ENCODE results near the gene FAM131C.
"Not testable (repeated sequence)": the region's sequence is repeated elsewhere in the genome, so short reads cannot be mapped to it uniquely, and the experiment has no call there.

FAM131C gene

GRCh38 chr1:16076031-16076864 lies 2.8 kb upstream of the FAM131C start:
- no peak for DNase-seq

GRCh38 chr1:16075337-16076030 lies 2.0 kb upstream of the FAM131C start:
- no peak for DNase-seq

GRCh38 chr1:16074217-16074616 lies 766 bp upstream of the FAM131C start:
- no peak for DNase-seq

- no peak for DNase-seq
These were observed 601 bp downstream of the FAM131C start for GRCh38 chr1:16072616-16073484.

GRCh38 chr1:16072095-16072494 lies 1.4 kb downstream of the FAM131C start:
- DNase-seq = no peak

- DNase-seq = no peak
These were observed 1.8 kb downstream of the FAM131C start for GRCh38 chr1:16071614-16072013.

- no peak for DNase-seq
These were observed 2.7 kb downstream of the FAM131C start for GRCh38 chr1:16070640-16071355.

GRCh38 chr1:16068356-16069270 lies 4.8 kb downstream of the FAM131C start:
- no peak for DNase-seq

GRCh38 chr1:16067933-16068332 lies 5.5 kb downstream of the FAM131C start:
- no peak for DNase-seq

GRCh38 chr1:16067127-16067768 lies 6.2 kb downstream of the FAM131C start:
- DNase-seq = no peak

- no peak for DNase-seq
These were observed 7.2 kb downstream of the FAM131C start for GRCh38 chr1:16066245-16066644.

GRCh38 chr1:16065269-16065576 lies 8.2 kb downstream of the FAM131C start:
- no peak for DNase-seq

- DNase-seq = no peak
These were observed 8.7 kb downstream of the FAM131C start for GRCh38 chr1:16064536-16065268.

- DNase-seq = no peak
These were observed 9.5 kb downstream of the FAM131C start for GRCh38 chr1:16063921-16064320.

GRCh38 chr1:16063226-16063829 lies 10.1 kb downstream of the FAM131C start:
- no peak for DNase-seq

GRCh38 chr1:16062687-16063075 lies 10.8 kb downstream of the FAM131C start:
- DNase-seq = not testable (repeated sequence)

- not testable (repeated sequence) for DNase-seq
These were observed 11.3 kb downstream of the FAM131C start for GRCh38 chr1:16061989-16062686.

GRCh38 chr1:16061266-16061665 lies 12.2 kb downstream of the FAM131C start:
- DNase-seq = no peak

- not testable (repeated sequence) for DNase-seq
These were observed 14.9 kb downstream of the FAM131C start for GRCh38 chr1:16058394-16059120.
